Measurements from ENCODE around the gene BUD23. TPM values are rescaled to one million over a fixed set of nuclear protein-coding genes. Genes with fewer than 3 reads are reported as not detected.

Gene BUD23
- 86.6 and 91.7 TPM in 2 replicates for total RNA-seq (2014; rRNA removed; shearing (Covaris generic))

GRCh38 chr7:73683056-73683787, at the start of gene BUD23, which contains the start of gene DNAJC30:
TSS of gene BUD23 (plus strand) at chr7:73683597. CDS start at chr7:73683626, 29 bp downstream.
TSS of gene DNAJC30 (minus strand) at chr7:73683453. CDS start at chr7:73683423, 30 bp downstream.
- Histone ChIP-seq H3K27ac (peak within 1 kb of the TSS; percentile 76), H3K27me3 (no peaks in the 10 kb centered on the region), H3K4me3 (peak within 1 kb of the TSS; percentile 95), H3K36me3 (peaks cover 12% of the 10 kb centered on the region), H3K4me1 (peaks cover 6% of the 10 kb centered on the region), H3K9me3 (replicated peaks) (no peaks in the 10 kb centered on the region)
- DNase-seq: peak; percentile 98 to 99

GRCh38 chr7:73633844-73634243, 49.6 kb upstream of the BUD23 start:
- Histone ChIP-seq H3K9me3 (replicated peaks) (no peaks in the 10 kb centered on the region), H3K27ac (no peak overlapping the region), H3K4me1 (peaks cover 11% of the 10 kb centered on the region), H3K4me3 (no peak overlapping the region), H3K36me3 (no peaks in the 10 kb centered on the region), H3K27me3 (peaks cover 11% of the 10 kb centered on the region; the same call in 1 of the 2 replicates)
- DNase-seq: no peak

DNA sequence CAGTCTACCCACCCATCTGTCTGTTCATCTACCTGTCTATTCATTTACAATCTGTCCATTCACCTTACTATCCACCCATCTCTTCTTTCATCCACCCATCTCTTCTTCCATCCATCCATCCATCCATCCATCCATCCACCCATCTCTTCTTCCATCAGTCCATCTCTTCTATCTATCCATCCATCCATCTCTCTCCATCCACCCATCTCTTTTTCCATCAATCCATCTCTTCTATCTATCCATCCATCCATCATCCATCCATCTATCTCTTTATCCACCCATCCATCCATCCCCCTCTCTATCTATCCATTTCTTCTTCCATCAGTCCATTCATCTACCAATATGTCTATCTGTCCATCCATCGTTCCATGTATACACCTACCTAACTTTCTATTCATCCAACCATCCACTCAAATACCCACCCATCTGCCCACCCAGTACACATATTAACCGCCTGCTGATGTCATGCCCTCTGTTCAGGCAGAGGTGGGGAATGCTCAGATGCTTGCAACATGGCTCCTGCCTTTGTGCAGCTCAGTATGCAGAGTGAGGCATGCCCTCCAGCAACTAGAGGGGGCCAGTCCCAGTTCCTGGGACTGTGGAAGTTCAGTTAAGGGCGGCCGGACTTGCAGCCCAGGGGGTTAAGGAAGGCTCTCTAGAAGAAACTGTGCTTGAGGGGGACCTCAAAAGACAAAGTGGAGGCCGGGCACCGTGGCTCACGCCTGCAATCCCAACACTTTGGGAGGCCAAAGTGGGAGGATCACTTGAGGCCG, 47.8 kb upstream of the BUD23 start:
- DNase-seq: no peak
- H3K4me3 ChIP-seq: no peak overlapping the region
- H3K9me3 ChIP-seq (replicated peaks): no peaks in the 10 kb centered on the region
- peaks cover 11% of the 10 kb centered on the region for H3K4me1 ChIP-seq
- H3K36me3 ChIP-seq: no peaks in the 10 kb centered on the region
- H3K27me3 ChIP-seq: peaks cover 11% of the 10 kb centered on the region; the same call in 1 of the 2 replicates
- H3K27ac ChIP-seq: peak overlapping the region; percentile 18; the same call in 1 of the 2 replicates

DNA sequence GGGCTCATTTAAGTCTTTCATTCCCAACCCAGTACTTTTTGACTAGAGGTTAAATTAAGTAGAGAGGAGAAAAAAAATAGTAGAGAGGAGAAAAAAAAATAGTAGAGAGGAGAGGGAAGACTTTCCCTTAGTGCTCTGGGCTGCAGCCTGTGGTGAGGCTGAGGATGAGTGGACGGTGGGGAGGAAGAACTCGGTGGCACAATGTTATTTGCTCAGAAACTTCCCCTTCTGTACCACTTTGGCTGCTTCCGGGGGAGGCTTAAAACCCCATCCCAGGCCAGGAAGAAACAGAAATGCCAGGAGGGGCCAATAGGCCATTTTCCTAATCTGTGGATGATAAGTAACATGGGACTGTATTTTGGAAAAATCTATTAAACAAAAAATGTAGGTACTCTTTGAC, 44.5 kb upstream of the BUD23 start:
- Histone ChIP-seq H3K36me3 (no peaks in the 10 kb centered on the region), H3K27me3 (peaks cover 6% of the 10 kb centered on the region; the same call in 1 of the 2 replicates), H3K4me3 (no peak overlapping the region), H3K27ac (no peak overlapping the region), H3K4me1 (peaks cover 11% of the 10 kb centered on the region), H3K9me3 (replicated peaks) (no peaks in the 10 kb centered on the region)
- no peak for DNase-seq

GRCh38 chr7:73642834-73643233, 40.6 kb upstream of the BUD23 start:
- no peak for DNase-seq

GRCh38 chr7:73644688-73645286, 38.6 kb upstream of the BUD23 start:
- no peaks in the 10 kb centered on the region for H3K36me3 ChIP-seq
- H3K27me3 ChIP-seq: peaks cover 23% of the 10 kb centered on the region
- no peaks in the 10 kb centered on the region for H3K4me1 ChIP-seq
- DNase-seq: no peak
- no peak overlapping the region for H3K4me3 ChIP-seq
- no peaks in the 10 kb centered on the region for H3K9me3 ChIP-seq (replicated peaks)
- no peak overlapping the region for H3K27ac ChIP-seq

More at GRCh38 chr7:73642834-73643233, 40.6 kb upstream of the BUD23 start:
- H3K4me3 ChIP-seq: no peak overlapping the region
- H3K4me1 ChIP-seq: no peaks in the 10 kb centered on the region
- H3K9me3 ChIP-seq (replicated peaks): no peaks in the 10 kb centered on the region
- H3K36me3 ChIP-seq: no peaks in the 10 kb centered on the region
- H3K27me3 ChIP-seq: peaks cover 15% of the 10 kb centered on the region
- H3K27ac ChIP-seq: no peak overlapping the region

GRCh38 chr7:73645643-73646174, 37.7 kb upstream of the BUD23 start:
- H3K4me1 ChIP-seq: no peaks in the 10 kb centered on the region
- no peak for DNase-seq
- H3K27me3 ChIP-seq: peaks cover 27% of the 10 kb centered on the region
- no peak overlapping the region for H3K27ac ChIP-seq
- no peaks in the 10 kb centered on the region for H3K9me3 ChIP-seq (replicated peaks)
- no peak overlapping the region for H3K4me3 ChIP-seq
- H3K36me3 ChIP-seq: no peaks in the 10 kb centered on the region

- Histone ChIP-seq H3K9me3 (replicated peaks) (no peaks in the 10 kb centered on the region), H3K27me3 (peaks cover 28% of the 10 kb centered on the region), H3K4me3 (no peak overlapping the region), H3K4me1 (no peaks in the 10 kb centered on the region), H3K36me3 (no peaks in the 10 kb centered on the region), H3K27ac (no peak overlapping the region)
- DNase-seq: no peak
Measured at GRCh38 chr7:73646785-73647724, 36.3 kb upstream of the BUD23 start.

GRCh38 chr7:73647725-73648592, 35.4 kb upstream of the BUD23 start:
- H3K27me3 ChIP-seq: peaks cover 33% of the 10 kb centered on the region
- H3K4me1 ChIP-seq: no peaks in the 10 kb centered on the region
- H3K9me3 ChIP-seq (replicated peaks): no peaks in the 10 kb centered on the region
- H3K4me3 ChIP-seq: no peak overlapping the region
- no peaks in the 10 kb centered on the region for H3K36me3 ChIP-seq
- H3K27ac ChIP-seq: no peak overlapping the region
- DNase-seq: no peak

- no peak for DNase-seq
- Histone ChIP-seq H3K9me3 (replicated peaks) (no peaks in the 10 kb centered on the region), H3K27ac (no peak overlapping the region), H3K36me3 (no peaks in the 10 kb centered on the region), H3K27me3 (peaks cover 33% of the 10 kb centered on the region), H3K4me3 (no peak overlapping the region), H3K4me1 (no peaks in the 10 kb centered on the region)
Measured at GRCh38 chr7:73648593-73649332, 34.6 kb upstream of the BUD23 start.

GRCh38 chr7:73649576-73649975, 33.8 kb upstream of the BUD23 start:
- H3K4me3 ChIP-seq: no peak overlapping the region
- DNase-seq: no peak
- H3K27ac ChIP-seq: no peak overlapping the region
- no peaks in the 10 kb centered on the region for H3K36me3 ChIP-seq
- H3K4me1 ChIP-seq: no peaks in the 10 kb centered on the region
- H3K27me3 ChIP-seq: peaks cover 33% of the 10 kb centered on the region
- no peaks in the 10 kb centered on the region for H3K9me3 ChIP-seq (replicated peaks)

DNA sequence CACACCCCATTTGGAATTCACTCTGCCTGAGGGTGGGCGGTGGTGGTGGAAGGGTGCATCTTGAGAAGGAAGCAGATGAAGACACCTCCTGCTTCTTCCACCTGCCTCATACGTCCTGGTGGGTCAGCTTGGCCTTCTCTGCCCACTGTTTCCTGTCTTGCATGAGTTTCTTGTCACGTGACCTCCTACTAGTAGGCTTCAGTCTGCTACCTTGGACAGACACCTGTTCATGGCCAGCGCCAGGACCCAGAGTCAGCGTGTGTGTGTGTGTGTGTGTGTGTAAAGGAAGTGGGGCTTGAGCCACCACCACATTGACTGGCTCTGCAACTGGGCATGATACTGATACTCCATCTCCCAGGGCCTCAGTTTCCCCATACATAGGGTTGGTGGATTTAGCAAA, 32.9 kb upstream of the BUD23 start:
- H3K9me3 ChIP-seq (replicated peaks): peaks cover 4% of the 10 kb centered on the region; the same call in 1 of the 2 replicates
- H3K4me1 ChIP-seq: no peaks in the 10 kb centered on the region
- peaks cover 33% of the 10 kb centered on the region for H3K27me3 ChIP-seq
- H3K27ac ChIP-seq: no peak overlapping the region
- DNase-seq: no peak
- H3K36me3 ChIP-seq: no peaks in the 10 kb centered on the region
- H3K4me3 ChIP-seq: no peak overlapping the region
